GM21526 (cell line): ENCODE results near the gene NAA60.

Source experiments
- ATAC-seq: cut with Tn5 transposase; IDR thresholded peaks from one replicate; pipeline ENCODE4 v1.9.1; 2021; ENCODE audit warnings: moderate library complexity; ENCODE audit not compliant: unreplicated experiment, low FRiP score

NAA60 gene

GRCh38 chr16:3536271-3536731, 92.8 kb downstream of the NAA60 start:
- no peak for ATAC-seq
